ENCODE results near the gene KLC4.

GRCh38 chr6:43012364-43012763, 47.1 kb upstream of the KLC4 start:
- TF ChIP-seq ZFP30 (CRISPR knock-in tag; IDR thresholded peaks at IDR 0.05) (no peak), TOX (CRISPR knock-in tag; IDR thresholded peaks at IDR 0.05; ENCODE audit: borderline replicate concordance) (no peak), ESRRG (CRISPR knock-in tag; IDR thresholded peaks at IDR 0.05) (no peak), PATZ1 (CRISPR knock-in tag; IDR thresholded peaks at IDR 0.05; ENCODE audit: borderline replicate concordance) (no peak), CSRNP3 (CRISPR knock-in tag; IDR thresholded peaks at IDR 0.05) (no peak), ZNF70 (CRISPR knock-in tag; IDR thresholded peaks at IDR 0.05) (no peak), BACH2 (CRISPR knock-in tag; IDR thresholded peaks at IDR 0.05; ENCODE audit: borderline replicate concordance) (no peak), RARB (CRISPR knock-in tag; IDR thresholded peaks at IDR 0.05) (no peak), ARNTL (CRISPR knock-in tag; IDR thresholded peaks at IDR 0.05; ENCODE audit: borderline replicate concordance, low read depth) (no peak), ZNF565 (CRISPR knock-in tag; conservative IDR thresholded peaks at IDR 0.05; ENCODE audit: low read depth) (no peak), GLIS3 (CRISPR knock-in tag; IDR thresholded peaks at IDR 0.05) (no peak)
